C4-2B (cell line): Measurements from ENCODE around the gene HES1.
"Not testable (repeated sequence)": the region's sequence is repeated elsewhere in the genome, so short reads cannot be mapped to it uniquely, and the experiment has no call there.

Experiments used
- H3K27ac ChIP-seq: fragments of 450-650 bp; 2 replicates; pipeline ENCODE4 v1.5.1; 2017
- ZFX ChIP-seq: fragments of 450-650 bp; IDR thresholded peaks from 2 replicates; pipeline ENCODE4 v1.6.1; 2017
- TF ChIP-seq, protein P1 (sequence below): fragments of 450-650 bp; conservative IDR thresholded peaks from 2 replicates; pipeline ENCODE4 v1.5.1; 2017; ENCODE audit warnings: mild to moderate bottlenecking

The HES1 gene

DNA sequence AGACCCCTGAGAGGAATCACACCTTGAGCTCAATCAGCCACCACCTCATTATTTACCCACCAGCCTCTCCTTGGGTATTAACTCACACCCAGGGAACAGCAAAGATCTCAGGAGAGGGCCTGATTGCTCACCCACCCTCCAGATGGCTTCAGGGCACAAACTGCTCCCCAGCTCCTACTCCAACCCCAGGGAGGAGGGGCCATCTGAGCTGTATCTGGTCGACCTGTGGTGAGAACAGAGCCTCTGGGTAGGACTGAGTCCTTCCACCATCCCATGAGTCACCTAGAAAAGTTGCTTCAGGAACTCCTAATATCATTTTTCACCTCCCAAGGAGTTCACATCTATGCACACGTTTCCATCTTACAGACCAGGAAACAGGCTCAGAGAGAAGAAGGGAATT lies 44.8 kb upstream of the HES1 start:
- no peak for TF ChIP-seq ZFX
- TF ChIP-seq, protein P1, sequence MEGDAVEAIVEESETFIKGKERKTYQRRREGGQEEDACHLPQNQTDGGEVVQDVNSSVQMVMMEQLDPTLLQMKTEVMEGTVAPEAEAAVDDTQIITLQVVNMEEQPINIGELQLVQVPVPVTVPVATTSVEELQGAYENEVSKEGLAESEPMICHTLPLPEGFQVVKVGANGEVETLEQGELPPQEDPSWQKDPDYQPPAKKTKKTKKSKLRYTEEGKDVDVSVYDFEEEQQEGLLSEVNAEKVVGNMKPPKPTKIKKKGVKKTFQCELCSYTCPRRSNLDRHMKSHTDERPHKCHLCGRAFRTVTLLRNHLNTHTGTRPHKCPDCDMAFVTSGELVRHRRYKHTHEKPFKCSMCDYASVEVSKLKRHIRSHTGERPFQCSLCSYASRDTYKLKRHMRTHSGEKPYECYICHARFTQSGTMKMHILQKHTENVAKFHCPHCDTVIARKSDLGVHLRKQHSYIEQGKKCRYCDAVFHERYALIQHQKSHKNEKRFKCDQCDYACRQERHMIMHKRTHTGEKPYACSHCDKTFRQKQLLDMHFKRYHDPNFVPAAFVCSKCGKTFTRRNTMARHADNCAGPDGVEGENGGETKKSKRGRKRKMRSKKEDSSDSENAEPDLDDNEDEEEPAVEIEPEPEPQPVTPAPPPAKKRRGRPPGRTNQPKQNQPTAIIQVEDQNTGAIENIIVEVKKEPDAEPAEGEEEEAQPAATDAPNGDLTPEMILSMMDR, result no peak
- no peak overlapping the region for H3K27ac ChIP-seq

DNA sequence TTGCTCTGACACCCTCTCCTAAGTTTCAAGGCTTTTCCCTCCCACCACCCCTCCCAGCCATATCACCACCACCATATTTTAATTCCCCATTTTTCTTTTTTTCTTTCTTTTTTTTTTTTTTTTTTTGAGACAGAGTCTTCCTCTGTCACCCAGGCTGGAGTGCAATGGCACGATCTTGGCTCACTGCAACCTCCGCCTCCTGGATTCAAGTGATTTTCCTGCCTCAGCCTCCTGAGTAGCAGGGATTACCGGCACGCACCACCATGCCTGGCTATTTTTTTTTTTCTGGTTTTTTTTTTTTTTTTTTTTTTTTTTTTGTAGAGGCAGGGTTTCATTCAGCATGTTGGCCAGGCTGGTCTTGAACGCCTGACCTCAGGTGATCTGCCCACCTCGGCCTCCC lies 44.1 kb upstream of the HES1 start:
- H3K27ac ChIP-seq, result not testable (repeated sequence)

DNA sequence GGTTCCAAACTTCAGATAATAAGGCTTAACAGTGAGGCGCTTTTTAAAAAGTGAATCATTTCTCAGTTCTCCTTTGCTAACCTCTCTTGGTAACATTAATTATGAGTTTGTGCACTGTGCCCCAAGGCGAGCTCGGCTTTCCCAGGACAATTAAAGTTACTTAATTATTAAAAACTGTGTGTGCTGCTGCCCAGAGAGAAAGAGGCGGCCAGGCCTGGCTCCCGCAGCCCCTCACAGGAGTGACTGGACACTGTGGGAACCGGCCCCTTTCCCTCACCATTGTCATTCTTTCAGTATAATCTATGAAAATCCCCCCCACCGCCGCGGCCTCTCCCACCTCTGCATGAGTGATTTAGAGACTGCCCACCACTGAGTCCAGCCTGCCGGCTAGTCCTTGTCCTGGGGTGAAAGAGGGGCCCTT lies 43.1 kb upstream of the HES1 start:
- H3K27ac ChIP-seq, result no peak overlapping the region
- TF ChIP-seq, protein P1, result no peak
- TF ChIP-seq ZFX, result no peak

DNA sequence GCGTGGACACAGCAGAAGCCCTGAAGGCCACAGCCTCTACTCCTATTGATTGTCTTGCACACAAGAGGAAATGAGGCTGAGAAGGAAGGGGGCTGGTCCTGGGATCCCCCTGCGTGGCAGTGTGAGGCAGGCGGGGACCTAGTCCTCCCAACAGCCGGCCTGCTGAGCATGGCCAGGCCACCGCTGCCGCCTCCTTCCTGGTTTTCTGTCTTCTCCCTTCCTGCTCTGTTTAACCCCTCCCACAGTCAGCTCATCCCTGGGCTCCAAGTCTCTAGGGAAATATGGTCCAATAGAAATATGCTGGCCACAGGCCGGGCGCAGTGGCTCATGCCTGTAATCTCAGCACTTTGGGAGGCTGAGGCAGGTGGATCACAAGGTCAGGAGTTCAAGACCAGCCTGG lies 42.1 kb upstream of the HES1 start:
- H3K27ac ChIP-seq, result no peak overlapping the region
- TF ChIP-seq, protein P1, result no peak
- no peak for TF ChIP-seq ZFX

DNA sequence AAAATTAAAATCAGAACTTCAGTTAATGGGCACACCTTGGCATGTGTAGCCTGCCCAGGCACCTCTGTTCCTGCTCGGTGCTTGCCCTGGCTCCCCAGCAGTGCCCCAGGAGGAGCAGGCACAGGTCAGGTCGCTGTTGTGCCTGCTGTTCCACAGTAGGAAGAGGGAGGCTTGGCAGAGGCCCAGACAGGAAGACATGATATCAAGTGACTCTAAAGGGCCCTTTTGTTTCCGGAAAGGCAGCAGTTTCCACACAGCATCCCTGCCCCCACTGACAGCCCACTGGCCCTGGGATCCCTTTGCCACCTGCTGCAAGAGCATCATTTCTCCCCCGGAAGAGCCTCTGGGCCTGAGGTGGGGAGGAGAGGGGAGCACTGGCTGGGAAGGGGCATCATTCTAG lies 40.5 kb upstream of the HES1 start:
- peak overlapping the region; percentile 7 for H3K27ac ChIP-seq
- TF ChIP-seq, protein P1, result no peak
- no peak for TF ChIP-seq ZFX

DNA sequence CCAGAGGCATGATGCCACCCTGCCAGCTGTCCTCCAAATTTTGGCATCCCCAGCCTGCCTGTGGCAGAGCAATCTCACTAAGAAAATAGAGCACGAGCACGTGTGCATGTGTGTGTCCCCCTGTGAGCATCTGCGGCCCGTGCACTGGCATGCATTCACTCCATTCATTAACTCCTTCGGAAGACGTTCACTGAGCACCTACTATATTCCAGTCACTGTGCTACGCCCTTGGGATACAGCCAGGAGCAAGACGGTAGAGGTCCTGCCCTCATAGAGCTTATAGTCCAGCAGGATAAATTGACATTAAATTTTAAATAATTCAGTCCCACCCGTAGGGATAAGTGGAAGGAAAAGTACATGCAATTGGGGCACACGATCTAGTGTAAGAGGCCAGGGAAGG lies 40.0 kb upstream of the HES1 start:
- peak overlapping the region; percentile 7 for H3K27ac ChIP-seq
- TF ChIP-seq ZFX, result no peak
- TF ChIP-seq, protein P1, result no peak

DNA sequence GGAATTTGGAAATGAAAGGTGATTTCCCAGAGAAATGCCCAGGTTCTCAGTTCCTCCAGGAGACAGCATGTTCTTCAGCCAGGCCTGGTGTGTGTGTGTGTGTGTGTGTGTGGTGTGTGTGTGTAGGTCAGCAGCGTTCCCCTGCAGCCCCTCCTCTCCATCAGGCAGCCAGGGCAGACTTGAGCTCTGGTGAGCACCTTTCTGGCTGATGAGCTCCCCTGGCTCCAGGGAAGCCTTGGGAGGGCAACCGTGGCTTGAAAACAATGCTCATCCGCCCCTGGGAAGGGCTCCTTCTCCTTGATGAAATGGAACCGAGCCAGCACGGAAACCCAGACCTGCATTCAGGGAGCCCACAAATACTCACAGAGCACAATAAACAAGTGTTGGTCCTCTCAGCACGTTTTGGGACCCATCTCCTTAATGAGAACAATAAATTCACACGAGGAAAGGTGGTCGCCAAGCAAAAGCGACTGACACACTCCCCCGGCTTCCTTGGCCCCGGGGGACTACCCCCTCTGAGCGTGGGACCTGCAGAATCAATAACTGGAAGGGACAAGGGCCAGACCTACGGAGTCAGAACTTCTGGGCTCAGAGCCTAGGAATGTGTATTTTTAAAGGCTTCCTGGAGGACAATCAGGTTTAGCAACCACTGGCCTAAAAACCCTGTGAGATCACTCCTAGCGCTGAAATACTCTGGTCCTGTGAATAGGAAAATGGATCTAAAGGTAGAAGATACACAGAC lies 38.6 kb upstream of the HES1 start:
- TF ChIP-seq, protein P1, result no peak
- TF ChIP-seq ZFX, result no peak

More for the DNA sequence above, 38.6 kb upstream of the HES1 start:
- peak overlapping the region; percentile 66 for H3K27ac ChIP-seq
